GM18873 (cell line): ENCODE data around the gene DPH2.

Experiments
- ATAC-seq: cut with Tn5 transposase; IDR thresholded peaks from one replicate; pipeline ENCODE4 v1.9.1; 2021; ENCODE audit warnings: mild to moderate bottlenecking, moderate library complexity, moderate number of reproducible peaks; ENCODE audit not compliant: unreplicated experiment, low FRiP score

Gene DPH2

GRCh38 chr1:43981135-43981491 is 11.3 kb downstream of the DPH2 start:
- no peak for ATAC-seq

GRCh38 chr1:43981636-43982035 is 11.8 kb downstream of the DPH2 start:
- ATAC-seq = no peak

- no peak for ATAC-seq
Observed at GRCh38 chr1:43982241-43982640, 12.4 kb downstream of the DPH2 start.

GRCh38 chr1:43982808-43983207 is 13.0 kb downstream of the DPH2 start:
- no peak for ATAC-seq

GRCh38 chr1:43983253-43983899 is 13.6 kb downstream of the DPH2 start:
- ATAC-seq = no peak

GRCh38 chr1:43984855-43985254 is 15.0 kb downstream of the DPH2 start:
- no peak for ATAC-seq

- ATAC-seq = no peak
Observed at GRCh38 chr1:43985984-43986595, 16.3 kb downstream of the DPH2 start.

- ATAC-seq = no peak
Observed at GRCh38 chr1:43986712-43987111, 16.9 kb downstream of the DPH2 start.

- ATAC-seq = no peak
Observed at GRCh38 chr1:43987159-43987902, 17.5 kb downstream of the DPH2 start.

- no peak for ATAC-seq
Observed at GRCh38 chr1:43990271-43991199, 20.7 kb downstream of the DPH2 start.

- no peak for ATAC-seq
Observed at GRCh38 chr1:43991200-43991475, 21.3 kb downstream of the DPH2 start.

- ATAC-seq = no peak
Observed at GRCh38 chr1:43991476-43992231, 21.8 kb downstream of the DPH2 start, which contains the start of gene CCDC24. Gene CCDC24 (plus strand): TSS chr1:43991599. CDS start chr1:43991879, 280 bp downstream.

GRCh38 chr1:43992232-43992995 is 22.6 kb downstream of the DPH2 start:
- ATAC-seq = no peak

GRCh38 chr1:43993206-43993914 is 23.6 kb downstream of the DPH2 start:
- no peak for ATAC-seq

GRCh38 chr1:43994071-43994470 is 24.3 kb downstream of the DPH2 start:
- no peak for ATAC-seq

GRCh38 chr1:43994794-43995790 is 25.3 kb downstream of the DPH2 start:
- ATAC-seq = no peak

GRCh38 chr1:43995984-43996732 is 26.3 kb downstream of the DPH2 start:
- no peak for ATAC-seq
